ENCODE measurements around the gene CNOT3.

Gene CNOT3

GRCh38 chr19:54148158-54148557 lies 10.6 kb downstream of the CNOT3 start:
- Mint-ChIP-seq H3K27ac (peak overlapping the region; percentile 35 to 78), H3K9me3 (no peaks in the 10 kb centered on the region), H3K36me3 (ENCODE audit: insufficient read depth) (peaks cover 54% of the 10 kb centered on the region), H3K27me3 (no peaks in the 10 kb centered on the region), H3K4me3 (no peak overlapping the region), H3K4me1 (ENCODE audit: low read depth in 2 of 2) (peaks cover 7 to 8% of the 10 kb centered on the region in 2 donors)
- ATAC-seq (replicated peaks), result no peak
- no peak for DNase-seq

- DNase-seq, result no peak
- H3K4me1 Mint-ChIP-seq (ENCODE audit: low read depth in 2 of 2), result peaks cover 7 to 12% of the 10 kb centered on the region in 2 donors
- no peak overlapping the region for H3K4me3 Mint-ChIP-seq
- no peaks in the 10 kb centered on the region for H3K27me3 Mint-ChIP-seq
- H3K27ac Mint-ChIP-seq, result peak overlapping the region; percentile 33 to 78
- no peaks in the 10 kb centered on the region for H3K9me3 Mint-ChIP-seq
- ATAC-seq (replicated peaks), result no peak
- peaks cover 54% of the 10 kb centered on the region for H3K36me3 Mint-ChIP-seq (ENCODE audit: insufficient read depth)
Observed at GRCh38 chr19:54149021-54149812, 11.7 kb downstream of the CNOT3 start.

- H3K27ac Mint-ChIP-seq, result peak overlapping the region in 1 of 2 donors; percentile 84
- H3K36me3 Mint-ChIP-seq (ENCODE audit: insufficient read depth), result peaks cover 60% of the 10 kb centered on the region
- H3K27me3 Mint-ChIP-seq, result no peaks in the 10 kb centered on the region
- DNase-seq, result no peak
- peaks cover 16 to 18% of the 10 kb centered on the region in 2 donors for H3K4me1 Mint-ChIP-seq (ENCODE audit: low read depth in 2 of 2)
- H3K9me3 Mint-ChIP-seq, result no peaks in the 10 kb centered on the region
- no peak overlapping the region for H3K4me3 Mint-ChIP-seq
- ATAC-seq (replicated peaks), result no peak
Observed at GRCh38 chr19:54151362-54152035, 13.9 kb downstream of the CNOT3 start.

GRCh38 chr19:54152267-54152666 lies 14.7 kb downstream of the CNOT3 start:
- no peak for DNase-seq
- H3K4me1 Mint-ChIP-seq (ENCODE audit: low read depth in 2 of 2), result peaks cover 21 to 23% of the 10 kb centered on the region in 2 donors
- H3K9me3 Mint-ChIP-seq, result no peaks in the 10 kb centered on the region
- peaks cover 63% of the 10 kb centered on the region for H3K36me3 Mint-ChIP-seq (ENCODE audit: insufficient read depth)
- peak overlapping the region in 1 of 2 donors; percentile 41 for H3K27ac Mint-ChIP-seq
- no peak overlapping the region for H3K4me3 Mint-ChIP-seq
- no peak for ATAC-seq (replicated peaks)
- H3K27me3 Mint-ChIP-seq, result no peaks in the 10 kb centered on the region

- Mint-ChIP-seq H3K4me1 (ENCODE audit: low read depth in 2 of 2) (peaks cover 21 to 24% of the 10 kb centered on the region in 2 donors), H3K27ac (peak overlapping the region in 1 of 2 donors; percentile 41), H3K4me3 (no peak overlapping the region), H3K36me3 (ENCODE audit: insufficient read depth) (peaks cover 65% of the 10 kb centered on the region), H3K9me3 (no peaks in the 10 kb centered on the region), H3K27me3 (no peaks in the 10 kb centered on the region)
- ATAC-seq (replicated peaks) (no peak), DNase-seq (no peak)
Observed at GRCh38 chr19:54152878-54153524, 15.4 kb downstream of the CNOT3 start.

GRCh38 chr19:54153731-54154326 lies 16.3 kb downstream of the CNOT3 start:
- DNase-seq, result no peak
- peaks cover 69% of the 10 kb centered on the region for H3K36me3 Mint-ChIP-seq (ENCODE audit: insufficient read depth)
- H3K4me1 Mint-ChIP-seq (ENCODE audit: low read depth in 2 of 2), result peaks cover 29 to 32% of the 10 kb centered on the region in 2 donors
- H3K4me3 Mint-ChIP-seq, result no peak overlapping the region
- no peak for ATAC-seq (replicated peaks)
- H3K27ac Mint-ChIP-seq, result peak overlapping the region in 1 of 2 donors; percentile 41
- no peaks in the 10 kb centered on the region for H3K27me3 Mint-ChIP-seq
- no peaks in the 10 kb centered on the region for H3K9me3 Mint-ChIP-seq

GRCh38 chr19:54154603-54155345 lies 17.2 kb downstream of the CNOT3 start:
- DNase-seq, result peak; percentile 25 to 28 (median 26)
- peak overlapping the region; percentile 17 to 27 for H3K4me3 Mint-ChIP-seq
- H3K36me3 Mint-ChIP-seq (ENCODE audit: insufficient read depth), result peaks cover 66% of the 10 kb centered on the region
- no peaks in the 10 kb centered on the region for H3K9me3 Mint-ChIP-seq
- ATAC-seq (replicated peaks), result peak; percentile 4
- H3K27ac Mint-ChIP-seq, result peak overlapping the region in 1 of 2 donors; percentile 41
- H3K27me3 Mint-ChIP-seq, result no peaks in the 10 kb centered on the region
- H3K4me1 Mint-ChIP-seq (ENCODE audit: low read depth in 2 of 2), result peaks cover 32 to 36% of the 10 kb centered on the region in 2 donors

- H3K9me3 Mint-ChIP-seq, result no peaks in the 10 kb centered on the region
- H3K36me3 Mint-ChIP-seq (ENCODE audit: insufficient read depth), result peaks cover 66% of the 10 kb centered on the region
- no peak overlapping the region for H3K4me3 Mint-ChIP-seq
- no peak for ATAC-seq (replicated peaks)
- peaks cover 40% of the 10 kb centered on the region in 2 donors for H3K4me1 Mint-ChIP-seq (ENCODE audit: low read depth in 2 of 2)
- no peak for DNase-seq
- no peaks in the 10 kb centered on the region for H3K27me3 Mint-ChIP-seq
- H3K27ac Mint-ChIP-seq, result peak overlapping the region; percentile 44 to 87
Observed at GRCh38 chr19:54155694-54156093, 18.1 kb downstream of the CNOT3 start.

- no peaks in the 10 kb centered on the region for H3K27me3 Mint-ChIP-seq
- DNase-seq, result no peak
- H3K4me1 Mint-ChIP-seq (ENCODE audit: low read depth in 2 of 2), result peaks cover 44% of the 10 kb centered on the region in 2 donors
- peaks cover 68% of the 10 kb centered on the region for H3K36me3 Mint-ChIP-seq (ENCODE audit: insufficient read depth)
- no peak overlapping the region for H3K4me3 Mint-ChIP-seq
- peak overlapping the region in 1 of 2 donors; percentile 87 for H3K27ac Mint-ChIP-seq
- no peak for ATAC-seq (replicated peaks)
- H3K9me3 Mint-ChIP-seq, result no peaks in the 10 kb centered on the region
Observed at GRCh38 chr19:54156490-54156889, 18.9 kb downstream of the CNOT3 start.

GRCh38 chr19:54156953-54157352 lies 19.4 kb downstream of the CNOT3 start:
- Mint-ChIP-seq H3K9me3 (no peaks in the 10 kb centered on the region), H3K4me1 (ENCODE audit: low read depth in 2 of 2) (peaks cover 44% of the 10 kb centered on the region in 2 donors), H3K36me3 (ENCODE audit: insufficient read depth) (peaks cover 69% of the 10 kb centered on the region), H3K4me3 (peak overlapping the region; percentile 44 to 53), H3K27me3 (no peaks in the 10 kb centered on the region), H3K27ac (peak overlapping the region in 1 of 2 donors; percentile 87)
- no peak for DNase-seq
- no peak for ATAC-seq (replicated peaks)

- Mint-ChIP-seq H3K27me3 (no peaks in the 10 kb centered on the region), H3K27ac (peak overlapping the region; percentile 92), H3K4me1 (ENCODE audit: low read depth in 2 of 2) (peaks cover 49 to 50% of the 10 kb centered on the region in 2 donors), H3K4me3 (peak overlapping the region; percentile 83 to 89), H3K36me3 (ENCODE audit: insufficient read depth) (peaks cover 71% of the 10 kb centered on the region), H3K9me3 (no peaks in the 10 kb centered on the region)
- DNase-seq (no peak), ATAC-seq (replicated peaks) (no peak)
Observed at GRCh38 chr19:54158812-54159351, 21.3 kb downstream of the CNOT3 start.

- H3K4me1 Mint-ChIP-seq (ENCODE audit: low read depth in 2 of 2), result peaks cover 48 to 52% of the 10 kb centered on the region in 2 donors
- H3K36me3 Mint-ChIP-seq (ENCODE audit: insufficient read depth), result peaks cover 64% of the 10 kb centered on the region
- peak; percentile 97 to 98 (median 97) for DNase-seq
- peak within 1 kb of the TSS; percentile 92 for H3K27ac Mint-ChIP-seq
- H3K27me3 Mint-ChIP-seq, result no peaks in the 10 kb centered on the region
- no peaks in the 10 kb centered on the region for H3K9me3 Mint-ChIP-seq
- ATAC-seq (replicated peaks), result peak; percentile 85
- H3K4me3 Mint-ChIP-seq, result peak within 1 kb of the TSS; percentile 83 to 89
Observed at GRCh38 chr19:54159352-54160181, 22.0 kb downstream of the CNOT3 start, which contains the start of gene LENG1. TSS of gene LENG1 (minus strand) at chr19:54159721. CDS start at chr19:54159695, 26 bp downstream.
